MM.1S (cell line): ENCODE results near the gene IFITM5.

ENCODE experiments used
- DNase-seq: peaks from one replicate; pipeline ENCODE4 v3.0.0-alpha.2; 2015
- H2AFZ ChIP-seq: fragments of 300-600 bp; sonication (generic); 2 replicates; pipeline ENCODE4 v1.6.0; 2016; ENCODE audit warnings: antibody characterized with exemption, low read length
- H3F3A ChIP-seq: fragments of 300-600 bp; sonication (generic); 2 replicates; pipeline ENCODE4 v1.6.1; 2016; ENCODE audit warnings: mild to moderate bottlenecking, antibody characterized with exemption, low read length, moderate library complexity, mixed read lengths; ENCODE audit not compliant: insufficient read depth
- H3K27ac ChIP-seq: fragments of 300-600 bp; sonication (generic); 2 replicates; pipeline ENCODE4 v1.5.1; 2016; ENCODE audit warnings: mild to moderate bottlenecking, low read length
- H3K27me3 ChIP-seq: fragments of 300-600 bp; sonication (generic); replicated peaks from 2 replicates; pipeline ENCODE4 v1.6.0; 2016; ENCODE audit warnings: low read length; ENCODE audit not compliant: insufficient read depth
- H3K36me3 ChIP-seq: fragments of 300-600 bp; sonication (generic); replicated peaks from 2 replicates; pipeline ENCODE4 v1.6.1; 2016; ENCODE audit warnings: mild to moderate bottlenecking, low read length, mixed read lengths; ENCODE audit not compliant: insufficient read depth
- H3K4me1 ChIP-seq: fragments of 300-600 bp; sonication (generic); 2 replicates; pipeline ENCODE4 v1.6.1; 2016; ENCODE audit warnings: low read length, mixed read lengths
- H3K4me2 ChIP-seq: fragments of 300-600 bp; sonication (generic); 2 replicates; pipeline ENCODE4 v1.6.0; 2016; ENCODE audit warnings: low read depth, low read length
- H3K4me3 ChIP-seq: fragments of 300-600 bp; sonication (generic); 2 replicates; pipeline ENCODE4 v1.5.1; 2016; ENCODE audit warnings: low read length, mixed read lengths
- H3K79me2 ChIP-seq: fragments of 300-600 bp; sonication (generic); 2 replicates; pipeline ENCODE4 v1.6.1; 2016; ENCODE audit warnings: mixed run types, low read length, mixed read lengths
- H3K9ac ChIP-seq: fragments of 300-600 bp; sonication (generic); 2 replicates; pipeline ENCODE4 v1.6.1; 2016; ENCODE audit warnings: low read length, mixed read lengths
- H3K9me2 ChIP-seq: fragments of 300-600 bp; sonication (generic); replicated peaks from 2 replicates; pipeline ENCODE4 v1.6.1; 2016; ENCODE audit warnings: mild to moderate bottlenecking, low read length, mixed read lengths; ENCODE audit not compliant: insufficient read depth
- H3K9me3 ChIP-seq: fragments of 300-600 bp; sonication (generic); replicated peaks from 2 replicates; pipeline ENCODE4 v1.6.1; 2016; ENCODE audit warnings: mild to moderate bottlenecking, low read length, mixed read lengths; ENCODE audit not compliant: insufficient read depth
- H4K20me1 ChIP-seq: fragments of 300-600 bp; sonication (generic); 2 replicates; pipeline ENCODE4 v1.6.1; 2016; ENCODE audit warnings: mild to moderate bottlenecking, low read length, moderate library complexity, mixed read lengths; ENCODE audit not compliant: insufficient read depth
- CTCF ChIP-seq: fragments of 300-600 bp; sonication (generic); IDR thresholded peaks from 2 replicates; pipeline ENCODE4 v1.5.1; 2016; ENCODE audit warnings: antibody characterized with exemption, low read length, mixed read lengths
- EZH2 ChIP-seq: fragments of 300-600 bp; sonication (generic); optimal IDR thresholded peaks from 2 replicates; pipeline ENCODE3; 2017; ENCODE audit warnings: low read depth, mild to moderate bottlenecking, antibody characterized with exemption, low read length, mixed read lengths
- EZH2phosphoT487 ChIP-seq: fragments of 300-600 bp; sonication (generic); IDR thresholded peaks from 2 replicates; pipeline ENCODE4 v1.6.1; 2018; ENCODE audit warnings: antibody characterized with exemption, low read length

IFITM5 gene

GRCh38 chr11:285021-285893 is 14.1 kb downstream of the IFITM5 start:
- no peaks in the 10 kb centered on the region for H3K36me3 ChIP-seq
- H4K20me1 ChIP-seq, result no peaks in the 10 kb centered on the region
- H3K27me3 ChIP-seq, result peaks cover 45% of the 10 kb centered on the region
- no peaks in the 10 kb centered on the region for H3F3A ChIP-seq
- no peaks in the 10 kb centered on the region for H3K9me3 ChIP-seq
- H3K4me3 ChIP-seq, result no peak overlapping the region
- DNase-seq, result no peak
- H3K9me2 ChIP-seq, result no peaks in the 10 kb centered on the region
- H3K4me2 ChIP-seq, result no peak overlapping the region
- H3K27ac ChIP-seq, result no peak overlapping the region
- H3K4me1 ChIP-seq, result no peaks in the 10 kb centered on the region
- H2AFZ ChIP-seq, result no peak overlapping the region
- no peak for TF ChIP-seq EZH2
- no peak for TF ChIP-seq CTCF
- no peak for TF ChIP-seq EZH2phosphoT487
- no peaks in the 10 kb centered on the region for H3K79me2 ChIP-seq
- no peak overlapping the region for H3K9ac ChIP-seq

GRCh38 chr11:284105-285020 is 15.0 kb downstream of the IFITM5 start:
- TF ChIP-seq EZH2 (no peak), CTCF (no peak), EZH2phosphoT487 (no peak)
- no peak for DNase-seq
- H3K4me1 ChIP-seq, result no peaks in the 10 kb centered on the region

GRCh38 chr11:283405-284104 is 15.8 kb downstream of the IFITM5 start:
- Histone ChIP-seq H2AFZ (no peak overlapping the region), H4K20me1 (no peaks in the 10 kb centered on the region), H3K9me3 (no peaks in the 10 kb centered on the region), H3F3A (no peaks in the 10 kb centered on the region), H3K27ac (no peak overlapping the region), H3K4me1 (no peaks in the 10 kb centered on the region), H3K9ac (no peak overlapping the region), H3K4me3 (no peak overlapping the region), H3K4me2 (no peak overlapping the region), H3K9me2 (no peaks in the 10 kb centered on the region), H3K36me3 (no peaks in the 10 kb centered on the region), H3K27me3 (peaks cover 45% of the 10 kb centered on the region), H3K79me2 (no peaks in the 10 kb centered on the region)
- TF ChIP-seq EZH2phosphoT487, result no peak
- TF ChIP-seq CTCF, result no peak
- no peak for TF ChIP-seq EZH2
- no peak for DNase-seq

More at GRCh38 chr11:284105-285020, 15.0 kb downstream of the IFITM5 start:
- Histone ChIP-seq H3K4me3 (no peak overlapping the region), H3F3A (no peaks in the 10 kb centered on the region), H3K9me2 (no peaks in the 10 kb centered on the region), H4K20me1 (no peaks in the 10 kb centered on the region), H2AFZ (no peak overlapping the region), H3K9ac (no peak overlapping the region), H3K4me2 (no peak overlapping the region), H3K79me2 (no peaks in the 10 kb centered on the region), H3K9me3 (no peaks in the 10 kb centered on the region), H3K27ac (no peak overlapping the region), H3K36me3 (no peaks in the 10 kb centered on the region), H3K27me3 (peaks cover 45% of the 10 kb centered on the region)
